HEK293 (cell line): ENCODE results near the gene TCEAL1.

Experiments used
- CTCF ChIA-PET: fragments of 350-600 bp; formaldehyde crosslinking; extraction: SDS; loops from one replicate; lab custom pipeline; 2021; ENCODE audit warnings: antibody characterized with exemption; lab: Yijun Ruan, JAX
- POLR2A ChIA-PET: fragments of 300-600 bp; formaldehyde crosslinking; extraction: SDS; loops from one replicate; lab custom pipeline; 2020; ENCODE audit warnings: antibody characterized with exemption, inconsistent platforms; lab: Yijun Ruan, JAX
- H3K27ac ChIP-seq: fragments of 200-500 bp; sonication (Bioruptor generic); 2 replicates; pipeline ENCODE4 v1.5.1; 2014; ENCODE audit warnings: low read depth, low read length, control low read depth, inconsistent platforms; ENCODE audit errors: extremely low read depth
- H3K36me3 ChIP-seq, 2 experiments: fragments of 200-500 bp in 1 of 2; sonication (Bioruptor generic) in 1 of 2; 1 replicate in 1 of 2; 2 replicates in 1 of 2; pipeline ENCODE4 v1.5.1; 2014 to 2017; ENCODE audit warnings: inconsistent platforms in 2 of 2, low read length in 2 of 2; ENCODE audit not compliant: control insufficient read depth in 2 of 2, insufficient read depth in 1 of 2
- H3K4me1 ChIP-seq: fragments of 200-500 bp; sonication (Bioruptor generic); 2 replicates; pipeline ENCODE4 v1.5.1; 2014; ENCODE audit warnings: mild to moderate bottlenecking, low read length, inconsistent platforms; ENCODE audit not compliant: control insufficient read depth, insufficient read depth
- H3K4me3 ChIP-seq: 2 replicates; pipeline ENCODE4 v1.5.1; 2011; ENCODE audit warnings: low read depth, mild to moderate bottlenecking, control low read depth, low read length, moderate library complexity
- H3K9me3 ChIP-seq: fragments of 200-500 bp; sonication (Bioruptor generic); 2 replicates; pipeline ENCODE4 v1.5.1; 2014; ENCODE audit warnings: low read depth, low read length, inconsistent platforms; ENCODE audit not compliant: control insufficient read depth, insufficient read depth
- BCL11A ChIP-seq: fragments of 450-650 bp; formaldehyde crosslinking; IDR thresholded peaks from 2 replicates; pipeline ENCODE4 v1.5.1; 2016; ENCODE audit warnings: low read depth, missing biosample characterization, missing genetic modification characterization
- EGR2 ChIP-seq: fragments of 450-650 bp; formaldehyde crosslinking; IDR thresholded peaks from 2 replicates; pipeline ENCODE4 v1.5.1; 2016; ENCODE audit warnings: low read depth, missing biosample characterization, missing genetic modification characterization
- FEZF1 ChIP-seq: fragments of 450-650 bp; formaldehyde crosslinking; IDR thresholded peaks from 2 replicates; pipeline ENCODE4 v1.5.1; 2016; ENCODE audit warnings: missing biosample characterization, missing genetic modification characterization
- GLIS2 ChIP-seq: fragments of 450-650 bp; formaldehyde crosslinking; IDR thresholded peaks from 2 replicates; pipeline ENCODE4 v1.5.1; 2016; ENCODE audit warnings: missing biosample characterization, missing genetic modification characterization
- HOXC10 ChIP-seq: sonication (generic); formaldehyde crosslinking; IDR thresholded peaks from 2 replicates; pipeline ENCODE4 v1.8.1; 2023; ENCODE audit warnings: mild to moderate bottlenecking, missing genetic modification reagents
- KLF10 ChIP-seq: fragments of 450-650 bp; IDR thresholded peaks from 2 replicates; pipeline ENCODE4 v1.5.1; 2018; ENCODE audit warnings: missing biosample characterization, mild to moderate bottlenecking, missing genetic modification characterization
- MYNN ChIP-seq: fragments of 450-650 bp; formaldehyde crosslinking; IDR thresholded peaks from 2 replicates; pipeline ENCODE4 v1.5.1; 2016; ENCODE audit warnings: missing biosample characterization, missing genetic modification characterization, borderline replicate concordance
- REPIN1 ChIP-seq: fragments of 450-650 bp; formaldehyde crosslinking; IDR thresholded peaks from 2 replicates; pipeline ENCODE4 v1.5.1; 2017; ENCODE audit warnings: missing biosample characterization, missing genetic modification characterization, low read depth
- SP3 ChIP-seq: fragments of 450-650 bp; formaldehyde crosslinking; IDR thresholded peaks from 2 replicates; pipeline ENCODE4 v1.5.1; 2016; ENCODE audit warnings: missing biosample characterization, missing genetic modification characterization
- ZBTB1 ChIP-seq: fragments of 450-650 bp; formaldehyde crosslinking; IDR thresholded peaks from 2 replicates; pipeline ENCODE4 v1.5.1; 2016; ENCODE audit warnings: missing biosample characterization, missing genetic modification characterization
- ZBTB21 ChIP-seq: fragments of 450-650 bp; formaldehyde crosslinking; IDR thresholded peaks from 2 replicates; pipeline ENCODE4 v1.5.1; 2017; ENCODE audit warnings: missing biosample characterization, missing genetic modification characterization
- ZNF132 ChIP-seq: fragments of 450-650 bp; formaldehyde crosslinking; IDR thresholded peaks from 2 replicates; pipeline ENCODE4 v1.5.1; 2017; ENCODE audit warnings: missing biosample characterization, missing genetic modification characterization, borderline replicate concordance
- ZNF169 ChIP-seq: fragments of 450-650 bp; formaldehyde crosslinking; IDR thresholded peaks from 2 replicates; pipeline ENCODE4 v1.5.1; 2016; ENCODE audit warnings: missing biosample characterization, missing genetic modification characterization
- ZNF175 ChIP-seq: fragments of 450-650 bp; formaldehyde crosslinking; IDR thresholded peaks from 2 replicates; pipeline ENCODE4 v1.5.1; 2016; ENCODE audit warnings: missing biosample characterization, missing genetic modification characterization
- ZNF184 ChIP-seq: fragments of 450-650 bp; IDR thresholded peaks from 2 replicates; pipeline ENCODE4 v1.5.1; 2018; ENCODE audit warnings: missing biosample characterization, mild to moderate bottlenecking, missing genetic modification characterization
- ZNF19 ChIP-seq: fragments of 450-650 bp; formaldehyde crosslinking; IDR thresholded peaks from 2 replicates; pipeline ENCODE4; 2016; ENCODE audit warnings: missing biosample characterization, missing genetic modification characterization, low read depth
- ZNF311 ChIP-seq: fragments of 450-650 bp; formaldehyde crosslinking; IDR thresholded peaks from 2 replicates; pipeline ENCODE4 v1.5.1; 2017; ENCODE audit warnings: missing biosample characterization, missing genetic modification characterization, borderline replicate concordance
- ZNF354C ChIP-seq: fragments of 450-650 bp; formaldehyde crosslinking; IDR thresholded peaks from 2 replicates; pipeline ENCODE4 v1.5.1; 2016; ENCODE audit warnings: missing biosample characterization, missing genetic modification characterization, low read depth, borderline replicate concordance
- ZNF366 ChIP-seq: fragments of 450-650 bp; formaldehyde crosslinking; conservative IDR thresholded peaks from 2 replicates; pipeline ENCODE4 v1.5.1; 2016; ENCODE audit warnings: missing biosample characterization, missing genetic modification characterization
- ZNF423 ChIP-seq: fragments of 450-650 bp; formaldehyde crosslinking; IDR thresholded peaks from 2 replicates; pipeline ENCODE4 v1.5.1; 2016; ENCODE audit warnings: missing biosample characterization, missing genetic modification characterization
- ZNF510 ChIP-seq: fragments of 450-650 bp; formaldehyde crosslinking; IDR thresholded peaks from 2 replicates; pipeline ENCODE4 v1.5.1; 2018; ENCODE audit warnings: mild to moderate bottlenecking, missing genetic modification characterization, missing biosample characterization; ENCODE audit not compliant: insufficient replicate concordance
- ZNF600 ChIP-seq: fragments of 450-650 bp; formaldehyde crosslinking; IDR thresholded peaks from 2 replicates; pipeline ENCODE4 v1.5.1; 2016; ENCODE audit warnings: missing biosample characterization, missing genetic modification characterization
- ZNF629 ChIP-seq: fragments of 450-650 bp; formaldehyde crosslinking; IDR thresholded peaks from 2 replicates; pipeline ENCODE4 v1.5.1; 2017; ENCODE audit warnings: missing biosample characterization, missing genetic modification characterization
- ZNF660 ChIP-seq: fragments of 450-650 bp; IDR thresholded peaks from 2 replicates; pipeline ENCODE4 v1.5.1; 2018; ENCODE audit warnings: missing biosample characterization, mild to moderate bottlenecking, missing genetic modification characterization
- ZNF701 ChIP-seq: fragments of 450-650 bp; formaldehyde crosslinking; IDR thresholded peaks from 2 replicates; pipeline ENCODE4 v1.5.1; 2016; ENCODE audit warnings: missing biosample characterization, missing genetic modification characterization
- ZNF76 ChIP-seq: fragments of 450-650 bp; formaldehyde crosslinking; IDR thresholded peaks from 2 replicates; pipeline ENCODE4; 2016; ENCODE audit warnings: low read depth, missing biosample characterization, missing genetic modification characterization, borderline replicate concordance
- ZNF785 ChIP-seq: fragments of 450-650 bp; formaldehyde crosslinking; IDR thresholded peaks from 2 replicates; pipeline ENCODE4 v1.5.1; 2016; ENCODE audit warnings: missing biosample characterization, missing genetic modification characterization
- TF ChIP-seq, protein P1 (sequence below): fragments of 450-650 bp; formaldehyde crosslinking; IDR thresholded peaks from 2 replicates; pipeline ENCODE4 v1.5.1; 2016; ENCODE audit warnings: missing biosample characterization, missing genetic modification characterization
- TF ChIP-seq, protein P2 (sequence below): fragments of 450-650 bp; formaldehyde crosslinking; IDR thresholded peaks from 2 replicates; pipeline ENCODE4 v1.5.1; 2016; ENCODE audit warnings: missing biosample characterization, missing genetic modification characterization
- TF ChIP-seq, protein P3 (sequence below): fragments of 450-650 bp; formaldehyde crosslinking; IDR thresholded peaks from 2 replicates; pipeline ENCODE4 v1.5.1; 2016; ENCODE audit warnings: missing biosample characterization, missing genetic modification characterization
- TF ChIP-seq, protein P4 (sequence below): fragments of 450-650 bp; formaldehyde crosslinking; IDR thresholded peaks from 2 replicates; pipeline ENCODE4 v1.5.1; 2016; ENCODE audit warnings: missing biosample characterization, missing genetic modification characterization

TCEAL1 gene, protein sequence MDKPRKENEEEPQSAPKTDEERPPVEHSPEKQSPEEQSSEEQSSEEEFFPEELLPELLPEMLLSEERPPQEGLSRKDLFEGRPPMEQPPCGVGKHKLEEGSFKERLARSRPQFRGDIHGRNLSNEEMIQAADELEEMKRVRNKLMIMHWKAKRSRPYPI

DNA sequence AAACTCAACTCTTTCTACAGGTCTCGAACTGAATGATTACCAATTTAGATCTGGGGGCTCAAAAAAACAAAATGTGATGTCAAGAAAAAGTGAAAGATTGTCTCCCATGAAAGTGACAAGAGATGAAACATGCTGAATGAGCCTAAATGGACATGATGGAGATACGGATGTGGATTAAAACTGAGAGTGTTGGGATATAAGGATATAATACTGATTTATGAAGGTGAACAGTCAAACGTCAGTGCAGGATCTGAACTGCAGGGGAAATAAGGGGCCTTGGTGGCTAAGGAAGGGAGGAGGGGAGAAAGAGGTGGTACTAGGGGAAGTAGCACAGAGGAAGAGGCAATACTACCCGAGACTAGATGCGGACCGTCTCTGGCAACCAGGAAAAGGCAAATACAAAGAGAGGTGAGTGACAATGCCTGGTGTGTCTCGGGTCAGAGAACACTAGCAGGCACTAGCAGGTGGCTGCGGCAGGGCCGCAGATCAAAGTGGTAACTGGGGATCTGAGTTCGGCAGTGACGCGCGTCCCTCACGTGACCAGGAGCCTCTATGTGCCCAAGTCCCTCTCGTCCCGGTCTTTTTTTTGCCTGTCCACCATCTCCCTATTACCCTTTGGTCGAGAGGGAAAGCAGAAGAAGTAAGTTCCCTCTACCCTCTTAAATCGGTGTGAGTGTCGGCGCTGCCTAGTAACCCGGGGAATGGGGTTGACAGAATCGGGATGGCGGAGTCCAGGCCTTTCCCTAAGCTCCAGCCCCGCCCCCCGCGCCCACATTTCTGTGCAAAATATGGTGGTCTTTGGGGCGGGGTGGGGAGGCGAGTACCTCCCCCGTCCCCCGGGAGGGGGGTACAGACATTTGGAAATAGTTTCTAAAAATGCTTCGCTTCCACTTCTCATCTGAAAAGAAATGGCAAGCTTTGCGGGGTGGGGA is at the start of gene TCEAL1:
Gene TCEAL1 (plus strand): TSS at position 590 of the 932 bp plus-strand sequence. CDS start 942 bp downstream, outside the sequence.
- H3K27ac ChIP-seq: peak within 1 kb of the TSS; percentile 84
- H3K36me3 ChIP-seq: peaks cover 0 to 5% of the 10 kb centered on the region in 2 experiments; a peak in 1 of 3 replicates
- peak within 1 kb of the TSS; percentile 73 for H3K4me3 ChIP-seq
- CTCF ChIA-PET: interaction anchor here (0.7 to 1.3 kb wide), 4 partner anchors 13 to 144 kb away, joined by 3 to 4 read pairs (median 3); no protein-coding TSS in a partner anchor
- POLR2A ChIA-PET: interaction anchor here (1.8 to 2.7 kb wide), 2 partner anchors 18 to 58 kb away, joined by 7 to 11 read pairs; partner anchors contain the start of gene MORF4L2
- peaks cover 4% of the 10 kb centered on the region; the same call in 1 of the 2 replicates for H3K4me1 ChIP-seq
- H3K9me3 ChIP-seq: no peaks in the 10 kb centered on the region
- TF ChIP-seq, protein P1, sequence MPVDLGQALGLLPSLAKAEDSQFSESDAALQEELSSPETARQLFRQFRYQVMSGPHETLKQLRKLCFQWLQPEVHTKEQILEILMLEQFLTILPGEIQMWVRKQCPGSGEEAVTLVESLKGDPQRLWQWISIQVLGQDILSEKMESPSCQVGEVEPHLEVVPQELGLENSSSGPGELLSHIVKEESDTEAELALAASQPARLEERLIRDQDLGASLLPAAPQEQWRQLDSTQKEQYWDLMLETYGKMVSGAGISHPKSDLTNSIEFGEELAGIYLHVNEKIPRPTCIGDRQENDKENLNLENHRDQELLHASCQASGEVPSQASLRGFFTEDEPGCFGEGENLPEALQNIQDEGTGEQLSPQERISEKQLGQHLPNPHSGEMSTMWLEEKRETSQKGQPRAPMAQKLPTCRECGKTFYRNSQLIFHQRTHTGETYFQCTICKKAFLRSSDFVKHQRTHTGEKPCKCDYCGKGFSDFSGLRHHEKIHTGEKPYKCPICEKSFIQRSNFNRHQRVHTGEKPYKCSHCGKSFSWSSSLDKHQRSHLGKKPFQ: no peak
- TF ChIP-seq ZNF19 (tag by site-specific recombination) (no peak), ZNF423 (tag by site-specific recombination) (peak; percentile 10; the same call in 1 of the 2 replicates), ZNF132 (tag by site-specific recombination) (no peak), ZNF169 (no peak), ZNF311 (tag by site-specific recombination) (no peak), HOXC10 (CRISPR knock-in tag) (no peak), ZNF184 (tag by site-specific recombination) (no peak), EGR2 (tag by site-specific recombination) (no peak), ZNF660 (tag by site-specific recombination) (no peak), REPIN1 (tag by site-specific recombination) (no peak), ZNF629 (peak; percentile 28; the same call in 1 of the 2 replicates), ZNF76 (tag by site-specific recombination) (peak; percentile 21; the same call in 1 of the 2 replicates), SP3 (tag by site-specific recombination) (no peak), ZNF785 (tag by site-specific recombination) (no peak), ZNF701 (no peak), KLF10 (no peak), ZNF175 (tag by site-specific recombination) (no peak), ZNF510 (no peak), ZNF366 (tag by site-specific recombination) (no peak; the same call in 1 of the 2 replicates), GLIS2 (tag by site-specific recombination) (0 out of 2 replicates have a peak, but pooled peaks have one; percentile 16), ZNF600 (tag by site-specific recombination) (peak; percentile 90), MYNN (tag by site-specific recombination) (no peak), FEZF1 (no peak), BCL11A (tag by site-specific recombination) (no peak), ZNF354C (no peak), ZBTB21 (tag by site-specific recombination) (no peak), ZBTB1 (tag by site-specific recombination) (no peak)
- TF ChIP-seq, protein P2, sequence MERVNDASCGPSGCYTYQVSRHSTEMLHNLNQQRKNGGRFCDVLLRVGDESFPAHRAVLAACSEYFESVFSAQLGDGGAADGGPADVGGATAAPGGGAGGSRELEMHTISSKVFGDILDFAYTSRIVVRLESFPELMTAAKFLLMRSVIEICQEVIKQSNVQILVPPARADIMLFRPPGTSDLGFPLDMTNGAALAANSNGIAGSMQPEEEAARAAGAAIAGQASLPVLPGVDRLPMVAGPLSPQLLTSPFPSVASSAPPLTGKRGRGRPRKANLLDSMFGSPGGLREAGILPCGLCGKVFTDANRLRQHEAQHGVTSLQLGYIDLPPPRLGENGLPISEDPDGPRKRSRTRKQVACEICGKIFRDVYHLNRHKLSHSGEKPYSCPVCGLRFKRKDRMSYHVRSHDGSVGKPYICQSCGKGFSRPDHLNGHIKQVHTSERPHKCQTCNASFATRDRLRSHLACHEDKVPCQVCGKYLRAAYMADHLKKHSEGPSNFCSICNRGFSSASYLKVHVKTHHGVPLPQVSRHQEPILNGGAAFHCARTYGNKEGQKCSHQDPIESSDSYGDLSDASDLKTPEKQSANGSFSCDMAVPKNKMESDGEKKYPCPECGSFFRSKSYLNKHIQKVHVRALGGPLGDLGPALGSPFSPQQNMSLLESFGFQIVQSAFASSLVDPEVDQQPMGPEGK (tag by site-specific recombination): no peak
- TF ChIP-seq, protein P3, sequence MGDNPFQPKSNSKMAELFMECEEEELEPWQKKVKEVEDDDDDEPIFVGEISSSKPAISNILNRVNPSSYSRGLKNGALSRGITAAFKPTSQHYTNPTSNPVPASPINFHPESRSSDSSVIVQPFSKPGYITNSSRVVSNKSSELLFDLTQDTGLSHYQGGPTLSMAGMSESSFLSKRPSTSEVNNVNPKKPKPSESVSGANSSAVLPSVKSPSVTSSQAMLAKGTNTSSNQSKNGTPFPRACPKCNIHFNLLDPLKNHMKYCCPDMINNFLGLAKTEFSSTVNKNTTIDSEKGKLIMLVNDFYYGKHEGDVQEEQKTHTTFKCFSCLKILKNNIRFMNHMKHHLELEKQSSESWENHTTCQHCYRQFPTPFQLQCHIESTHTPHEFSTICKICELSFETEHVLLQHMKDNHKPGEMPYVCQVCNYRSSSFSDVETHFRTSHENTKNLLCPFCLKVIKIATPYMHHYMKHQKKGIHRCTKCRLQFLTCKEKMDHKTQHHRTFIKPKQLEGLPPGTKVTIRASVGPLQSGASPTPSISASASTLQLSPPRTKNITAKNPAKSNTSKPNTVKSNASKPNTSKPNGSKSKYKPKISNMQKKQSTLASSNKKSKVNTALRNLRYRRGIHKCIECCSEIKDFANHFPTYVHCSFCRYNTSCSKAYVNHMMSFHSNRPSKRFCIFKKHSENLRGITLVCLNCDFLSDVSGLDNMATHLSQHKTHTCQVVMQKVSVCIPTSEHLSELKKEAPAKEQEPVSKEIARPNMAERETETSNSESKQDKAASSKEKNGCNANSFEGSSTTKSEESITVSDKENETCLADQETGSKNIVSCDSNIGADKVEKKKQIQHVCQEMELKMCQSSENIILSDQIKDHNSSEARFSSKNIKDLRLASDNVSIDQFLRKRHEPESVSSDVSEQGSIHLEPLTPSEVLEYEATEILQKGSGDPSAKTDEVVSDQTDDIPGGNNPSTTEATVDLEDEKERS: no peak
- TF ChIP-seq, protein P4, sequence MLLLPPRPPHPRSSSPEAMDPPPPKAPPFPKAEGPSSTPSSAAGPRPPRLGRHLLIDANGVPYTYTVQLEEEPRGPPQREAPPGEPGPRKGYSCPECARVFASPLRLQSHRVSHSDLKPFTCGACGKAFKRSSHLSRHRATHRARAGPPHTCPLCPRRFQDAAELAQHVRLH (tag by site-specific recombination): no peak
